NK-92 (cell line): ENCODE data around the gene TMEM176B.
"Not testable (repeated sequence)": the region's sequence is repeated elsewhere in the genome, so short reads cannot be mapped to it uniquely, and the experiment has no call there.

Source experiments
- DNase-seq: peaks from one replicate; lab custom pipeline; 2025; ENCODE audit not compliant: unreplicated experiment; lab: John Stamatoyannopoulos, UW

The TMEM176B gene

GRCh38 chr7:150823484-150824126, 23.4 kb upstream of the TMEM176B start:
- no peak for DNase-seq

- no peak for DNase-seq
Measured at GRCh38 chr7:150823043-150823442, 22.9 kb upstream of the TMEM176B start.

- DNase-seq, result no peak
Measured at GRCh38 chr7:150820578-150821198, 20.5 kb upstream of the TMEM176B start.

GRCh38 chr7:150820148-150820547, 20.0 kb upstream of the TMEM176B start:
- DNase-seq, result no peak

GRCh38 chr7:150818971-150819370, 18.8 kb upstream of the TMEM176B start:
- no peak for DNase-seq

DNA sequence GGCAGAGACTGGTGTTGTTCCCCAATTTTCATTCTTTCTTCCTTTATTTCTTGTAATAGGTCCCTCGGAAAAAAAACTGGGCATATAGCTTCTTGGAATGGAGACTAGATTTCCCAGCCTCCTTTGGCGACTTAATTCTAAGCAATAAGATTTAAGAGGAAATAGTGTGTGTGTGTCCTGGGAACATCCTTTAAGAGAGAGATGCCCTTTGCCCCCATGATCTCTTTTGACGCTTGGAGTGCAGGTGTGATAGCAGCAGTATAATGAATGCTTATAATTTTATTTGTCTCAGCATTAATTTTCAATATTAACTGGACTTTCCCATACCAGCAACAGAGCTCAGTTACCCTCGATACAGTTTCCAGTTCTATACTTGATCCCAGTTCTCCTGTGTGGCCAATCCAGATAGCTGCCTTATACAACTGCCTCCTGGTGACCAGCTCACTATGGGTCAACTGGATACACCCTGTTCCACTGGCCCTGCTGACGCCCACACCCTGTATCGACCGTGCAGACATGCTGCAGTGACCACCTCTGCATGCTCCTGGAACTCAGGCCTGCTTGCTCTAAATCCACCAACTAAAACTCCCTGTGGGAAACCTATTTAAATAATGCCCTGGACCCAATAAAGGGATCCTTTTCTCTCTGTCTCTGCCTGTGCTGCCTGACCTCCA, 14.3 kb upstream of the TMEM176B start:
- no peak for DNase-seq

DNA sequence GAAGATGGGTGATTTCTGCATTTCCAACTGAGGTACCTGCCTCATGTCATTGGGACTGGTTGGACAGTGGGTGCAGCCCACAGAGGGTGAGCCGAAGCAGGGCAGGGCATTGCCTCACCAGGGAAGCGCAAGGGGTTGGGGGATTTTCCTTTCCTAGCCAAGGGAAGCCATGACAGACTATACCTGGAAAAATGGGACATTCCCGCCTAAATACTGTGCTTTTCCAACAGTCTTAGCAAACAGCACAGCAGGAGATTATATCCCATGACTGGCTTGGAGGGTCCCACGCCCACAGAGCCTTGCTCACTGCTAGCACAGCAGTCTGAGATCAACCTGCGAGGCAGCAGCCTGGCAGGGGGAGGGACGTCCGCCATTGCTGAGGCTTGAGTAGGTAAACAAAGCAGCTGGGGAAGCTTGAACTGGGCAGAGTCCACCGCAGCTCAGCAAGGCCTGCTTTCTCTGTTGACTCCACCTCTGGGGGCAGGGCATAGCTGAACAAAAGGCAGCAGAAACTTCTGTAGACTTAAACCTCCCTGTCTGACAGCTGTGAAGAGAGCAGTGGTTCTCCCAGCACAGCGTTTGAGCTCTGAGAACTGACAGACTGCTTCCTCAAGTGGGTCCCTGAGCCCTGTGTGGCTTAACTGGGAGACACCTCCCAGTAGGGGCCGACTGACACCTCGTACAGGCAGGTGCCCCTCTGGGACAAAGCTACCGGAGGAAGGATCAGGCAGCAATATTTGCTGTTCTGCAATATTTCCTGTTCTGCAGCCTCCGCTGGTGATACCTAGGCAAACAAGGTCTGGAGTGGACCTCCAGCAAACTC, 7.7 kb upstream of the TMEM176B start:
- DNase-seq, result not testable (repeated sequence)

GRCh38 chr7:150806863-150807262, 6.7 kb upstream of the TMEM176B start:
- DNase-seq, result no peak

GRCh38 chr7:150806454-150806853, 6.3 kb upstream of the TMEM176B start:
- no peak for DNase-seq

GRCh38 chr7:150805864-150806263, 5.7 kb upstream of the TMEM176B start:
- no peak for DNase-seq

DNA sequence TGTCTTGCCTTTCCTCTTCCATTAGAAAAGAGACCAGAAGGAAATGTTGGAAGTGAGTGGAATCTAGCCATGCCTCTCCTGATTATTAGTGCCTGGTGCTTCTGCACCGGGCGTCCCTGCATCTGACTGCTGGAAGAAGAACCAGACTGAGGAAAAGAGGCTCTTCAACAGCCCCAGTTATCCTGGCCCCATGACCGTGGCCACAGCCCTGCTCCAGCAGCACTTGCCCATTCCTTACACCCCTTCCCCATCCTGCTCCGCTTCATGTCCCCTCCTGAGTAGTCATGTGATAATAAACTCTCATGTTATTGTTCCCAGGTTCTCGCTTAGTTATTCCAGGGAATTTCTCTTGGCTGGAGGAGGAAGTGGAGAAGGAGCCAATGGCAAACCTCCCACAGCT, 4.6 kb upstream of the TMEM176B start:
- no peak for DNase-seq

GRCh38 chr7:150803161-150803860, 3.1 kb upstream of the TMEM176B start:
- no peak for DNase-seq

DNA sequence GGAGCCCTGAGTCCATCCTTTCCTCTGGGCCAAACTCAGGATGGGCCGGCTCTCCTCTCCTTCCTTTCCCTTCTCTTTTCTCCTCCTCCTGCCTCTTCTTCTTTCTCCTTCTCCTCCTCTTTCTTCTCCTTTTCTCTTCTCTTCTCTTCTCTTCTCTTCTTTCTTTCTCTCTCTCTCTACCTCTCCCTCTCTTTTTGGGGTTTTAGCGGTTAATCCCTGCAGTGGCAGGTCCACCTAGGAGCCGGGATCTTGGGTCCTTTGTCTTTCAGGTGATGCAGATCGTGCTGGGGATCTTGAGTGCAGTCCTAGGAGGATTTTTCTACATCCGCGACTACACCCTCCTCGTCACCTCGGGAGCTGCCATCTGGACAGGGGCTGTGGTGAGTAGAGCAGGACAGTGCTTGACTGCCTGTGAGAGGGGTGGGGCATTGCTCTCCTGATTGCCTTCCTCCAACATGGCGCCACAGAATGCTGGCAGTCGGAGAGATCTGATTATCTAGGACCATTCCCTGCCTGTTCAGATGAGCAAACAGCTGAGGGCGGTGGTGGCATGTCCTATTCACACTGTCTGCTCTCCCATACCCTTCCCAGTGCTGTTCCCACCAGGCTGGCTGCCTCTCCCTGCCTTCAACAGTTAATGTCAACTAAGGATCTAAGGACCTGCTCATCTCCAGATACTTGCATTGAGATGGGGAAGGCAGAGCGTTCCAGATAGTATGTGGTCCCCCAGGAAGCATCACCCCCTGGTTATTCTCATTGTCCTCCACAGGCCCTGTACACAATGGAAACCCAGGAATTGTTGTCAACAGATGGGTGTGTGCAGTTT, 2.0 kb upstream of the TMEM176B start:
- no peak for DNase-seq

DNA sequence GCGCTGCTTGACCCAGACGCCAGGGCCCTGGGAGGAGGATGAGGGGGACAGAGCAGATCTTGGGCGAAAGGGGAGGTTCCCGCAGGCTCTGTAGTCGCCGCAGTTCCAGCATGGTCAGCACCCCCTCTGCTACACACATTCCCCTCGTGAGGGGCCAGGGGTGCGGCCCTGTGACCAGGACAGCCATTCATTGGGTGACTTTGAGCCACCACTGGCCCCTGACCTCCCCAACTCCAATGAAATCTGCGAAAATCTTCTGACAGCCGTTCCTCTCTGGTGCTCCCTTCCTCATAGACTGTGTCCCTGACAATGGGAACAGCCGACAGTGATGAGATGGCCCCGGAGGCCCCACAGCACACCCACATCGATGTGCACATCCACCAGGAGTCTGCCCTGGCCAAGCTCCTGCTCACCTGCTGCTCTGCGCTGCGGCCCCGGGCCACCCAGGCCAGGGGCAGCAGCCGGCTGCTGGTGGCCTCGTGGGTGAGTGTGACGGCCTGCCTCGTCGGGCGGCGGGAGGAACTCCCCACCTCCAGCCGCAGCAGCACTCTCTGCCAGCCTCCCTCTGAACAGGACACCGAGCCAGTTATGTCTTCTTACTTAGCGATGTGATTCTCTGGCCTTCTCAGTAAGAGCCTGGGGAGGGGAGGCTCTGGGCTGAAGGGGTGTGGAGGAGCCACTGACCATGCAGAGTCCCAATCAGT, 1.2 kb upstream of the TMEM176B start:
- DNase-seq, result no peak

- DNase-seq, result no peak
Measured at GRCh38 chr7:150800581-150801241, 547 bp upstream of the TMEM176B start, which contains the start of gene TMEM176A. TMEM176A (plus strand) TSS chr7:150800769; CDS start chr7:150801551, 782 bp downstream.

GRCh38 chr7:150799156-150799555, 1.0 kb downstream of the TMEM176B start:
- DNase-seq, result no peak

GRCh38 chr7:150797661-150798060, 2.5 kb downstream of the TMEM176B start:
- DNase-seq, result no peak

GRCh38 chr7:150793569-150794238, 6.5 kb downstream of the TMEM176B start:
- DNase-seq, result no peak
